GM10266 (cell line): ENCODE measurements around the gene MED8.
"Not testable (repeated sequence)": the region's sequence is repeated elsewhere in the genome, so short reads cannot be mapped to it uniquely, and the experiment has no call there.

ENCODE experiments used
- DNase-seq: peaks from one replicate; pipeline ENCODE4 v3.0.0; 2012; ENCODE audit errors: extremely low spot score
- CTCF ChIP-seq: IDR thresholded peaks from 2 replicates; pipeline ENCODE4 v1.5.1; 2012; ENCODE audit warnings: mild to moderate bottlenecking, low read depth; ENCODE audit not compliant: control insufficient read depth, insufficient read depth; ENCODE audit errors: missing control alignments

The MED8 gene

GRCh38 chr1:43379476-43379875, 10.1 kb downstream of the MED8 start:
- no peak for TF ChIP-seq CTCF
- DNase-seq, result no peak

GRCh38 chr1:43377831-43378230, 11.8 kb downstream of the MED8 start:
- no peak for TF ChIP-seq CTCF
- DNase-seq, result no peak

- TF ChIP-seq CTCF, result no peak
- DNase-seq, result no peak
These were observed 12.8 kb downstream of the MED8 start for GRCh38 chr1:43376723-43377235.

- TF ChIP-seq CTCF, result no peak
- no peak for DNase-seq
These were observed 16.3 kb downstream of the MED8 start for GRCh38 chr1:43373066-43373940.

GRCh38 chr1:43372172-43372571, 17.4 kb downstream of the MED8 start:
- DNase-seq, result no peak
- TF ChIP-seq CTCF, result no peak

- no peak for DNase-seq
These were observed 19.0 kb downstream of the MED8 start for GRCh38 chr1:43370564-43370963.

GRCh38 chr1:43369779-43370178, 19.8 kb downstream of the MED8 start:
- not testable (repeated sequence) for DNase-seq

More at GRCh38 chr1:43370564-43370963, 19.0 kb downstream of the MED8 start:
- TF ChIP-seq CTCF, result no peak
